GM12878 (cell line): ENCODE measurements around the gene PCCA. TPM values are rescaled to one million over a fixed set of nuclear protein-coding genes. Genes with fewer than 3 reads are reported as not detected.

Experiments used
- ATAC-seq: fragments of 200-7000 bp; cut with Tn5 transposase; 3 replicates; pipeline ENCODE4 v1.9.1; 2020; ENCODE audit warnings: mild to moderate bottlenecking, moderate library complexity
- BruUV-seq: library from RNA; stranded (reverse); fragments of 400-500 nt; replicated peaks from 2 replicates; lab custom pipeline; 2021; lab: Mats Ljungman, UMichigan
- CTCF ChIA-PET: fragments of 300-600 bp; sonication (Branson Sonifier 250); formaldehyde crosslinking; extraction: SDS; loops from one replicate; lab custom pipeline; 2021; ENCODE audit warnings: inconsistent platforms; lab: Yijun Ruan, JAX
- POLR2A ChIA-PET: fragments of 350-600 bp; formaldehyde crosslinking; extraction: SDS; loops from one replicate; lab custom pipeline; 2021; ENCODE audit warnings: inconsistent platforms; lab: Charles Lee
- RAD21 ChIA-PET: fragments of 300-600 bp; sonication (Branson Sonifier 250); formaldehyde crosslinking; loops from one replicate; lab custom pipeline; 2023; ENCODE audit warnings: antibody characterized with exemption; ENCODE audit not compliant: unreplicated experiment; lab: Charles Lee
- SMC1A ChIA-PET: fragments of 300-600 bp; sonication (Branson Sonifier 250); formaldehyde crosslinking; loops from one replicate; lab custom pipeline; 2023; ENCODE audit not compliant: unreplicated experiment, uncharacterized antibody; lab: Charles Lee
- DNase-seq: peaks from one replicate; pipeline ENCODE4 v3.0.0-alpha.2; 2011; ENCODE audit warnings: low read depth, low spot score
- FAIRE-seq: peaks from 3 replicates; lab custom pipeline; 2011; peaks lifted over from hg19 to GRCh38; lab: Jason Lieb, UNC
- H2AFZ ChIP-seq: 2 replicates; pipeline ENCODE4 v1.6.0; 2011; ENCODE audit warnings: low read depth, low read length, control low read depth; ENCODE audit not compliant: control insufficient read depth
- H3K27ac ChIP-seq: 2 replicates; pipeline ENCODE4 v1.5.1; 2011; ENCODE audit warnings: control low read depth; ENCODE audit not compliant: control insufficient read depth, insufficient read depth
- H3K27me3 ChIP-seq, 2 experiments: replicated peaks in 1 of 2; 2 replicates each; pipeline versions ENCODE4 v1.6.0 to v1.6.1; 2011; ENCODE audit warnings: low read length in 1 of 2; ENCODE audit not compliant: control insufficient read depth in 2 of 2, insufficient read depth in 2 of 2
- H3K36me3 ChIP-seq, 2 experiments: 2 replicates each; pipeline ENCODE4 v1.5.1; 2011; ENCODE audit warnings: low read length in 1 of 2; ENCODE audit not compliant: control insufficient read depth in 2 of 2, insufficient read depth in 2 of 2
- H3K4me1 ChIP-seq: 2 replicates; pipeline ENCODE4 v1.6.1; 2011; ENCODE audit warnings: mild to moderate bottlenecking, low read length, moderate library complexity, mixed read lengths; ENCODE audit not compliant: control insufficient read depth, insufficient read depth
- H3K4me2 ChIP-seq: 2 replicates; pipeline ENCODE4 v1.6.0; 2011; ENCODE audit warnings: control low read depth; ENCODE audit not compliant: control insufficient read depth, insufficient read depth
- H3K4me3 ChIP-seq: fragments of 200-600 bp; sonication (generic); 2 replicates; pipeline ENCODE4 v1.5.1; 2016
- H3K79me2 ChIP-seq: 2 replicates; pipeline ENCODE4 v1.6.0; 2011; ENCODE audit warnings: low read length; ENCODE audit not compliant: control insufficient read depth, insufficient read depth
- H3K9ac ChIP-seq: 2 replicates; pipeline ENCODE4 v1.8.0; 2011; ENCODE audit warnings: low read length, control low read depth, mixed read lengths; ENCODE audit not compliant: control insufficient read depth, insufficient read depth
- H3K9me3 ChIP-seq: replicated peaks from 3 replicates; pipeline ENCODE4 v1.5.1; 2011; ENCODE audit warnings: mild to moderate bottlenecking, low read length; ENCODE audit not compliant: control insufficient read depth, insufficient read depth
- H4K20me1 ChIP-seq: 2 replicates; pipeline ENCODE4 v1.6.0; 2011; ENCODE audit not compliant: control insufficient read depth, insufficient read depth
- CUX1 ChIP-seq: IDR thresholded peaks from 2 replicates; pipeline ENCODE4 v1.6.1; 2012; ENCODE audit warnings: improper control_type of control experiment, low read depth, low read length; ENCODE audit not compliant: insufficient replicate concordance
- HDAC2 ChIP-seq: fragments of 200-600 bp; sonication (generic); IDR thresholded peaks from 2 replicates; pipeline ENCODE4 v1.6.1; 2017
- KDM1A ChIP-seq: fragments of 200-600 bp; sonication (generic); IDR thresholded peaks from 2 replicates; pipeline ENCODE4 v1.6.1; 2016; ENCODE audit warnings: borderline replicate concordance
- KLF5 ChIP-seq: fragments of 450-650 bp; IDR thresholded peaks from 2 replicates; pipeline ENCODE4 v1.6.1; 2014; ENCODE audit warnings: mild to moderate bottlenecking; ENCODE audit not compliant: partially characterized antibody
- MLLT1 ChIP-seq: fragments of 450-650 bp; IDR thresholded peaks from 2 replicates; pipeline ENCODE4 v1.6.1; 2016; ENCODE audit warnings: mild to moderate bottlenecking
- NR2F1 ChIP-seq: fragments of 450-650 bp; conservative IDR thresholded peaks from 2 replicates; pipeline ENCODE4 v1.6.1; 2017; ENCODE audit warnings: mild to moderate bottlenecking
- RB1 ChIP-seq: fragments of 450-650 bp; formaldehyde crosslinking; IDR thresholded peaks from 2 replicates; pipeline ENCODE4 v1.6.1; 2017; ENCODE audit warnings: mild to moderate bottlenecking, borderline replicate concordance
- TCF7 ChIP-seq: IDR thresholded peaks from 2 replicates; pipeline ENCODE4 v1.6.1; 2014; ENCODE audit warnings: antibody characterized with exemption, borderline replicate concordance
- ZNF687 ChIP-seq: fragments of 450-650 bp; IDR thresholded peaks from 2 replicates; pipeline ENCODE4 v1.6.1; 2017; ENCODE audit warnings: mild to moderate bottlenecking, moderate library complexity
- WGBS: methylation state at CpG from one replicate; pipeline ENCODE4 v1.1.6; 2016; ENCODE audit warnings: low lambda C conversion rate; ENCODE audit not compliant: insufficient replicate concordance, insufficient coverage; ENCODE audit errors: missing lambda C conversion rate; 5-methylcytosine and 5-hydroxymethylcytosine counted together
- in situ Hi-C: fragments of 300-500 bp; cut with MboI; formaldehyde crosslinking; loops from 9 replicates; pipeline ENCODE4 v1.14.3; 2018; ENCODE audit warnings: mixed read lengths
- intact Hi-C: fragments of 100-400 bp; cut with micrococcal nuclease; formaldehyde crosslinking; loops from one replicate; pipeline ENCODE4 v1.14.2; 2022; ENCODE audit not compliant: unreplicated experiment
- polyA plus RNA-seq, 11 experiments: library from polyadenylated mRNA; depleted of rRNA in 4 of 11; unstranded in 6 of 11; stranded (reverse) in 5 of 11; fragments of >200 nt; fragmentation: Nextera tagmentation in 4 of 11; fragmentation: Illumina TruSeq in 1 of 11; extraction: Ambion mirVana in 4 of 11; extraction: Trizol in 1 of 11; gene quantifications; 1 replicate in 1 of 11; 2 replicates in 10 of 11; pipeline versions ENCODE4 v1.2.1 to v1.2.3, GENCODE V29; 2011 to 2016; ENCODE audit warnings: inconsistent platforms in 2 of 11, missing spikeins in 2 of 11, low read depth in 1 of 11
- total RNA-seq, 4 experiments: library from RNA; depleted of rRNA in 3 of 4; stranded (reverse); fragments of >200 nt in 3 of 4; fragmentation: Illumina TruSeq in 1 of 4; extraction: Trizol in 1 of 4; gene quantifications; 2 replicates each; pipeline versions ENCODE4 v1.2.1 to v1.2.3, GENCODE V29; 2013 to 2021

PCCA gene
- total and polyA plus RNA-seq, 10 of the 15 experiments (the other 5 are each of a cell fraction or from before 2014, with no cell fraction given) = 5.9 to 18.2 (median 12.4) TPM

GRCh38 chr13:100484702-100485101 is 395.8 kb downstream of the PCCA start (continued):
- TF ChIP-seq MLLT1 = no peak
- TF ChIP-seq ZNF687 = no peak
- no peak for TF ChIP-seq KDM1A
- no peak for TF ChIP-seq RB1
- TF ChIP-seq, all 136 proteins: peak for 0

- no TSS peak for BruUV-seq
- no peak overlapping the region for H3K27ac ChIP-seq
- TF ChIP-seq KLF5 (no peak), HDAC2 (no peak), TCF7 (no peak), NR2F1 (no peak), CUX1 (no peak)
- ChIA-PET POLR2A (no interaction called here), RAD21 (no interaction called here), SMC1A (interaction anchor here (0.9 to 1.2 kb wide), 2 partner anchors 10 to 30 kb away, joined by 3 read pairs; no protein-coding TSS in a partner anchor), CTCF (interaction anchor here (1.1 kb wide), 1 partner anchor 30 kb away, joined by 3 read pairs; no protein-coding TSS in a partner anchor)
- no peaks in the 10 kb centered on the region for H3K36me3 ChIP-seq
- no peaks in the 10 kb centered on the region for H3K27me3 ChIP-seq
- H3K9me3 ChIP-seq = no peaks in the 10 kb centered on the region
- 49% methylated on average over 2 of the region's 2 CpGs for WGBS
- no peaks in the 10 kb centered on the region for H3K79me2 ChIP-seq
- DNase-seq = no peak
- H3K4me1 ChIP-seq = no peaks in the 10 kb centered on the region
- no peak overlapping the region for H3K9ac ChIP-seq
- ATAC-seq = no peak
- H4K20me1 ChIP-seq = no peaks in the 10 kb centered on the region
- in situ Hi-C loops = no loop called here
- FAIRE-seq = no peak
- intact Hi-C loops = no loop called here
- no peak overlapping the region for H3K4me2 ChIP-seq
- no peak overlapping the region for H2AFZ ChIP-seq
- no peak overlapping the region for H3K4me3 ChIP-seq
These were observed 396.4 kb downstream of the PCCA start for GRCh38 chr13:100485265-100485664.
